H1 (cell line): ENCODE results near the gene PLCB2. TPM values are rescaled to one million over a fixed set of nuclear protein-coding genes. Genes with fewer than 3 reads are reported as not detected.

Experiments
- ATF2 ChIP-seq: IDR thresholded peaks from 2 replicates; pipeline ENCODE4 v1.6.1; 2012; ENCODE audit warnings: low read length, inconsistent platforms
- BACH1 ChIP-seq: IDR thresholded peaks from 2 replicates; pipeline ENCODE4 v1.6.1; 2012; ENCODE audit warnings: low read length, improper control_type of control experiment
- BCL11A ChIP-seq, 2 experiments: IDR thresholded peaks; one replicate each; pipeline ENCODE4 v1.6.1; 2011; ENCODE audit warnings: low read depth in 2 of 2, low read length in 2 of 2, mild to moderate bottlenecking in 2 of 2
- CBX8 ChIP-seq: fragments of 300-800, 300-1000 bp; sonication (generic); IDR thresholded peaks from 2 replicates; pipeline ENCODE4 v1.7.1; 2016; ENCODE audit warnings: low read depth, low read length, borderline replicate concordance
- CEBPB ChIP-seq: IDR thresholded peaks from 2 replicates; pipeline ENCODE4 v1.6.1; 2012; ENCODE audit warnings: low read depth, low read length
- E2F6 ChIP-seq: IDR thresholded peaks from 2 replicates; pipeline ENCODE4 v1.6.1; 2012; ENCODE audit warnings: inconsistent platforms
- EGR1 ChIP-seq: IDR thresholded peaks from 2 replicates; pipeline ENCODE4 v1.6.1; 2011; ENCODE audit warnings: low read depth, low read length, borderline replicate concordance
- GABPA ChIP-seq: IDR thresholded peaks from 2 replicates; pipeline ENCODE4 v1.6.1; 2011; ENCODE audit warnings: mild to moderate bottlenecking, low read length, moderate library complexity, borderline replicate concordance; ENCODE audit not compliant: insufficient read depth
- HDAC2 ChIP-seq, 2 experiments: fragments of 300-600 bp in 1 of 2; sonication (generic) in 1 of 2; IDR thresholded peaks; 2 replicates each; pipeline ENCODE4 v1.6.1; 2011 to 2012; ENCODE audit warnings: low read depth in 2 of 2, low read length in 2 of 2, mild to moderate bottlenecking in 2 of 2, moderate library complexity in 2 of 2, borderline replicate concordance in 1 of 2, inconsistent platforms in 1 of 2
- MAX ChIP-seq: IDR thresholded peaks from 2 replicates; pipeline ENCODE4 v1.6.1; 2012; ENCODE audit warnings: inconsistent platforms
- PHF8 ChIP-seq: fragments of 200-600 bp; sonication (generic); conservative IDR thresholded peaks from 2 replicates; pipeline ENCODE4 v1.7.1; 2012; ENCODE audit warnings: low read depth, mild to moderate bottlenecking, inconsistent platforms, low read length, moderate library complexity
- POLR2AphosphoS5 ChIP-seq: IDR thresholded peaks from 2 replicates; pipeline ENCODE4 v1.6.1; 2011; ENCODE audit warnings: low read depth, low read length
- RNF2 ChIP-seq: fragments of 200-900, 300-1000 bp; sonication (generic); IDR thresholded peaks from 2 replicates; pipeline ENCODE4 v1.7.1; 2016; ENCODE audit warnings: borderline replicate concordance, low read depth, mild to moderate bottlenecking, antibody characterized with exemption, low read length; ENCODE audit not compliant: poor library complexity, severe bottlenecking; ENCODE audit errors: missing control alignments
- SIN3A ChIP-seq, 2 experiments: IDR thresholded peaks in 1 of 2; conservative IDR thresholded peaks in 1 of 2; 2 replicates each; pipeline ENCODE4 v1.6.1; 2011 to 2012; ENCODE audit warnings: low read length in 2 of 2, improper control_type of control experiment in 1 of 2, low read depth in 1 of 2, mild to moderate bottlenecking in 1 of 2
- SIRT6 ChIP-seq: IDR thresholded peaks from one replicate; pipeline ENCODE4 v1.7.1; 2012; ENCODE audit warnings: low read length, inconsistent platforms
- TBP ChIP-seq: IDR thresholded peaks from 2 replicates; pipeline ENCODE4 v1.6.1; 2011; ENCODE audit warnings: low read depth, low read length, improper control_type of control experiment
- TEAD4 ChIP-seq: IDR thresholded peaks from 2 replicates; pipeline ENCODE4 v1.6.1; 2012; ENCODE audit warnings: low read depth, low read length, inconsistent platforms, mixed read lengths
- ZNF274 ChIP-seq: IDR thresholded peaks from 2 replicates; pipeline ENCODE4 v1.7.0; 2012; ENCODE audit warnings: low read length, borderline replicate concordance; ENCODE audit errors: extremely low read depth
- polyA plus RNA-seq, 7 experiments: library from polyadenylated mRNA; depleted of rRNA in 3 of 7; stranded (reverse) in 5 of 7; unstranded in 2 of 7; fragments of >200 nt in 5 of 7; fragments of 200-250 nt in 2 of 7; gene quantifications; 1 replicate in 5 of 7; 2 replicates in 1 of 7; 4 replicates in 1 of 7; pipeline versions ENCODE4 v1.2.1 to v1.2.3, GENCODE V29; 2011 to 2013; ENCODE audit warnings: missing spikeins in 2 of 7, mixed read lengths in 2 of 7
- total RNA-seq: library from RNA; stranded (reverse); fragmentation: NEBNext Ultra II Directional; extraction: Animal tissue kit (Norgen Biotek cat#: 25700); gene quantifications from 2 replicates; pipeline ENCODE4 v1.2.1, GENCODE V29; 2021

Gene PLCB2
- total and polyA plus RNA-seq, 2 of the 8 experiments (the other 6 are each of a cell fraction or from before 2014, with no cell fraction given) = 7.2 to 8.4 TPM

GRCh38 chr15:40279437-40280141 is 28.1 kb downstream of the PLCB2 start (continued):
- 0 out of 2 replicates have a peak, but pooled peaks have one; percentile 46 for TF ChIP-seq GABPA
- no peak for TF ChIP-seq TBP
- TF ChIP-seq HDAC2 (IDR thresholded peaks at IDR 0.05; ENCODE audit: borderline replicate concordance in 1 of 2, low read depth in 2 of 2, low read length in 2 of 2) = peak in 1 of 2 experiments; percentile 81; a peak in 1 of 4 replicates
- no peak for TF ChIP-seq CBX8
- peak; percentile 98 for TF ChIP-seq MAX
- no peak for TF ChIP-seq RNF2
- no peak for TF ChIP-seq BCL11A (IDR thresholded peaks at IDR 0.05; ENCODE audit: low read depth in 2 of 2, low read length in 2 of 2)
- peak; percentile 95 for TF ChIP-seq E2F6
- no peak for TF ChIP-seq PHF8
- no peak for TF ChIP-seq TEAD4
- no peak for TF ChIP-seq BACH1
- TF ChIP-seq EGR1 = no peak
- no peak for TF ChIP-seq POLR2AphosphoS5
- no peak for TF ChIP-seq SIRT6
- TF ChIP-seq ZNF274 = no peak
- no peak for TF ChIP-seq CEBPB
- TF ChIP-seq ATF2 = no peak
- TF ChIP-seq SIN3A (conservative IDR thresholded peaks at IDR 0.05 in 1 of 2, IDR thresholded peaks at IDR 0.05 in 1 of 2; ENCODE audit: low read depth in 1 of 2, low read length in 2 of 2) = peak in 1 of 2 experiments; percentile 33; a peak in 1 of 4 replicates
